Fibroblast of mammary gland (primary cell): Measurements from ENCODE around the gene RTP2.

Experiments
- DNase-seq: peaks from one replicate; pipeline ENCODE4 v3.0.0-alpha.2; 2010; ENCODE audit warnings: low read depth
- H3K4me3 ChIP-seq: 2 replicates; pipeline ENCODE4 v1.5.1; 2011; ENCODE audit warnings: low read depth, mild to moderate bottlenecking, low read length, moderate library complexity; ENCODE audit not compliant: control insufficient read depth
- CTCF ChIP-seq: conservative IDR thresholded peaks from 2 replicates; pipeline ENCODE4 v1.5.1; 2011; ENCODE audit warnings: low read depth, low read length, inconsistent platforms; ENCODE audit not compliant: control insufficient read depth, insufficient read depth

Gene RTP2

GRCh38 chr3:187698499-187699399, 3.6 kb downstream of the RTP2 start:
- TF ChIP-seq CTCF, result no peak
- DNase-seq, result no peak
- H3K4me3 ChIP-seq, result no peak overlapping the region

- TF ChIP-seq CTCF, result no peak
Observed at GRCh38 chr3:187696021-187696420, 6.3 kb downstream of the RTP2 start.

GRCh38 chr3:187695449-187695848, 6.9 kb downstream of the RTP2 start:
- no peak for DNase-seq
- no peak for TF ChIP-seq CTCF
- H3K4me3 ChIP-seq, result no peak overlapping the region

More at GRCh38 chr3:187696021-187696420, 6.3 kb downstream of the RTP2 start:
- H3K4me3 ChIP-seq, result no peak overlapping the region
- DNase-seq, result no peak

GRCh38 chr3:187694801-187695200, 7.6 kb downstream of the RTP2 start:
- no peak overlapping the region for H3K4me3 ChIP-seq
- DNase-seq, result peak; percentile 31
- no peak for TF ChIP-seq CTCF

GRCh38 chr3:187693431-187693830, 8.9 kb downstream of the RTP2 start:
- no peak overlapping the region for H3K4me3 ChIP-seq
- no peak for TF ChIP-seq CTCF
- no peak for DNase-seq

GRCh38 chr3:187689984-187690383, 12.4 kb downstream of the RTP2 start:
- no peak for TF ChIP-seq CTCF
- DNase-seq, result peak; percentile 79
- no peak overlapping the region for H3K4me3 ChIP-seq
